Neural progenitor cell (in vitro differentiated cells): ENCODE results near the gene AGBL4. TPM values are rescaled to one million over a fixed set of nuclear protein-coding genes. Genes with fewer than 3 reads are reported as not detected.
A peak's percentile ranks its signal among the peaks of the same experiment; 100 is the strongest.

Experiments used
- DNase-seq: peaks from one replicate; pipeline ENCODE4 v3.0.0-alpha.2; 2016; ENCODE audit warnings: low spot score
- H2AFZ ChIP-seq: fragments of 200-600 bp; sonication (generic); replicated peaks from 2 replicates; pipeline ENCODE4 v1.6.1; 2016; ENCODE audit warnings: antibody characterized with exemption
- H3F3A ChIP-seq: fragments of 200-600 bp; sonication (generic); 2 replicates; pipeline ENCODE4 v1.6.1; 2016; ENCODE audit warnings: antibody characterized with exemption, low read depth
- H3K27ac ChIP-seq: fragments of 200-600 bp; sonication (generic); 2 replicates; pipeline ENCODE4 v1.5.1; 2016; ENCODE audit warnings: mild to moderate bottlenecking
- H3K27me3 ChIP-seq: fragments of 200-600 bp; sonication (generic); 2 replicates; pipeline ENCODE4 v1.6.1; 2016; ENCODE audit warnings: mild to moderate bottlenecking, moderate library complexity
- H3K36me3 ChIP-seq: fragments of 200-600 bp; sonication (generic); 2 replicates; pipeline ENCODE4 v1.5.1; 2016
- H3K4me1 ChIP-seq: fragments of 200-600 bp; sonication (generic); 2 replicates; pipeline ENCODE4 v1.6.1; 2016; ENCODE audit warnings: mixed run types
- H3K4me2 ChIP-seq: fragments of 200-600 bp; sonication (generic); 2 replicates; pipeline ENCODE4 v1.6.1; 2016
- H3K4me3 ChIP-seq: fragments of 200-600 bp; sonication (generic); 2 replicates; pipeline ENCODE4 v1.5.1; 2016
- H3K79me2 ChIP-seq: fragments of 200-600 bp; sonication (generic); 2 replicates; pipeline ENCODE4 v1.6.1; 2016; ENCODE audit warnings: low read depth
- H3K9ac ChIP-seq: fragments of 200-600 bp; sonication (generic); 2 replicates; pipeline ENCODE4 v1.6.1; 2016
- H3K9me3 ChIP-seq: fragments of 200-600 bp; sonication (generic); 2 replicates; pipeline ENCODE4 v1.5.1; 2016; ENCODE audit warnings: low read depth
- H4K20me1 ChIP-seq: fragments of 200-600 bp; sonication (generic); 2 replicates; pipeline ENCODE4 v1.6.1; 2016; ENCODE audit warnings: low read depth
- H3K27ac Mint-ChIP-seq: 3 replicates; pipeline ENCODE4 v1.8.0; 2021; ENCODE audit warnings: mixed read lengths
- H3K27me3 Mint-ChIP-seq: 2 replicates; pipeline ENCODE4 v1.8.0; 2022; ENCODE audit warnings: low read depth, mild to moderate bottlenecking, inconsistent platforms, moderate library complexity, mixed read lengths; ENCODE audit not compliant: insufficient read depth
- H3K36me3 Mint-ChIP-seq: 3 replicates; pipeline ENCODE4 v1.8.0; 2021; ENCODE audit warnings: mixed read lengths
- H3K4me1 Mint-ChIP-seq: 3 replicates; pipeline ENCODE4 v1.8.0; 2021; ENCODE audit warnings: mixed read lengths
- H3K4me3 Mint-ChIP-seq: 3 replicates; pipeline ENCODE4 v1.8.0; 2021; ENCODE audit warnings: mild to moderate bottlenecking, moderate library complexity, mixed read lengths
- H3K9me3 Mint-ChIP-seq: 3 replicates; pipeline ENCODE4 v1.8.0; 2020; ENCODE audit warnings: mixed read lengths
- CTCF ChIP-seq: fragments of 200-600 bp; sonication (generic); IDR thresholded peaks from 2 replicates; pipeline ENCODE4 v1.5.1; 2017; ENCODE audit warnings: antibody characterized with exemption, mild to moderate bottlenecking
- EZH2 ChIP-seq: fragments of 200-600 bp; sonication (generic); IDR thresholded peaks from 2 replicates; pipeline ENCODE4 v1.6.1; 2017; ENCODE audit warnings: antibody characterized with exemption, mild to moderate bottlenecking, moderate library complexity
- EZH2phosphoT487 ChIP-seq: fragments of 200-600 bp; sonication (generic); IDR thresholded peaks from 2 replicates; pipeline ENCODE4 v1.6.1; 2017; ENCODE audit warnings: antibody characterized with exemption
- total RNA-seq: library from RNA; depleted of rRNA; stranded (reverse); fragments of >200 nt; gene quantifications from 2 replicates; pipeline ENCODE4 v1.2.3, GENCODE V29; 2015; ENCODE audit warnings: low replicate concordance

Gene AGBL4
- total RNA-seq, 1 donor from 2014 or later, result 1.5 TPM

- H3K27ac Mint-ChIP-seq, result no peak overlapping the region
Observed at GRCh38 chr1:48495166-48495565, 1528.6 kb downstream of the AGBL4 start.

GRCh38 chr1:48493970-48494769, 1529.6 kb downstream of the AGBL4 start:
- no peak overlapping the region for H3K4me3 Mint-ChIP-seq
- H3F3A ChIP-seq, result no peaks in the 10 kb centered on the region
- H3K9me3 ChIP-seq, result no peaks in the 10 kb centered on the region
- no peak overlapping the region for H3K27ac ChIP-seq
- peaks cover 32% of the 10 kb centered on the region for H3K4me1 Mint-ChIP-seq
- no peak overlapping the region for H3K4me2 ChIP-seq
- no peak for DNase-seq
- no peaks in the 10 kb centered on the region for H3K9me3 Mint-ChIP-seq
- H3K27me3 Mint-ChIP-seq, result no peaks in the 10 kb centered on the region
- peaks cover 10% of the 10 kb centered on the region for H3K4me1 ChIP-seq
- TF ChIP-seq EZH2phosphoT487 (no peak), EZH2 (no peak), CTCF (no peak)
- H3K36me3 ChIP-seq, result no peaks in the 10 kb centered on the region
- no peak overlapping the region for H3K4me3 ChIP-seq
- no peaks in the 10 kb centered on the region for H3K27me3 ChIP-seq
- H3K27ac Mint-ChIP-seq, result no peak overlapping the region
- H4K20me1 ChIP-seq, result no peaks in the 10 kb centered on the region
- no peaks in the 10 kb centered on the region for H3K36me3 Mint-ChIP-seq
- no peak overlapping the region for H3K9ac ChIP-seq
- H2AFZ ChIP-seq, result peak overlapping the region; percentile 33
- H3K79me2 ChIP-seq, result no peaks in the 10 kb centered on the region

More at GRCh38 chr1:48495166-48495565, 1528.6 kb downstream of the AGBL4 start:
- Histone ChIP-seq H3K4me2 (no peak overlapping the region), H3K27ac (no peak overlapping the region), H3K27me3 (no peaks in the 10 kb centered on the region), H3K9ac (no peak overlapping the region), H4K20me1 (no peaks in the 10 kb centered on the region), H3K9me3 (no peaks in the 10 kb centered on the region), H3F3A (no peaks in the 10 kb centered on the region), H2AFZ (no peak overlapping the region), H3K4me1 (peaks cover 10% of the 10 kb centered on the region), H3K36me3 (no peaks in the 10 kb centered on the region), H3K4me3 (no peak overlapping the region), H3K79me2 (no peaks in the 10 kb centered on the region)
- no peak for DNase-seq
- Mint-ChIP-seq H3K9me3 (no peaks in the 10 kb centered on the region), H3K36me3 (no peaks in the 10 kb centered on the region), H3K4me3 (no peak overlapping the region), H3K27me3 (no peaks in the 10 kb centered on the region), H3K4me1 (peaks cover 34% of the 10 kb centered on the region)
- TF ChIP-seq EZH2phosphoT487 (no peak), CTCF (no peak), EZH2 (no peak)

DNA sequence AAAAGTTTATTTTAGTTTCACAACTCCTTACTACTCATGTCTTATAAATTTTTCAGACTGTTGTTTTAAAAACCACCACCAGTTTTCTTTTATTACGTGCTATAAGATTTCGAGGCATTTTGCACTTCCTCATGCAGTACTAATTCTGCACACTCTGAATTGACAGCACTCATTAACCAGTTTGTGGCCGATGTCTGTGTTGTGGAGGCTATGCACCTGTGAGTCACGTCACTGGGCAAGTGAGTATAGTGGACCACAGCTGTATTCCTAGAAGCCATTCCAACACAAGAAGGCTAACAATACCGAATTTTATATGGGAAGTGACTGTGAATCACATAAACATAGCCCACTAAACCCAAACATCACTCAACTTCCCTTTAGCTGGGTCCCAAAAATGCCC, 1530.7 kb downstream of the AGBL4 start:
- Histone ChIP-seq H3K27me3 (no peaks in the 10 kb centered on the region), H3K4me2 (no peak overlapping the region), H3K4me1 (peaks cover 10% of the 10 kb centered on the region), H3K9ac (no peak overlapping the region), H3F3A (no peaks in the 10 kb centered on the region), H3K4me3 (no peak overlapping the region), H3K79me2 (no peaks in the 10 kb centered on the region), H2AFZ (no peak overlapping the region), H3K36me3 (no peaks in the 10 kb centered on the region), H3K27ac (no peak overlapping the region), H3K9me3 (no peaks in the 10 kb centered on the region), H4K20me1 (no peaks in the 10 kb centered on the region)
- no peaks in the 10 kb centered on the region for H3K36me3 Mint-ChIP-seq
- H3K4me3 Mint-ChIP-seq, result no peak overlapping the region
- no peak for DNase-seq
- no peak for TF ChIP-seq EZH2phosphoT487
- no peak for TF ChIP-seq CTCF
- no peak for TF ChIP-seq EZH2
- H3K4me1 Mint-ChIP-seq, result peaks cover 31% of the 10 kb centered on the region
- no peak overlapping the region for H3K27ac Mint-ChIP-seq
- no peaks in the 10 kb centered on the region for H3K27me3 Mint-ChIP-seq
- no peaks in the 10 kb centered on the region for H3K9me3 Mint-ChIP-seq
